Liver (tissue), 3 donors: ENCODE results near the gene SLX4.

Experiments used
- EGR1 ChIP-seq, 2 donors: IDR thresholded peaks; 2 replicates each; pipeline ENCODE4 v1.6.1; 2016 to 2018; ENCODE audit warnings: antibody characterized with exemption in 2 of 2, low read depth in 2 of 2
- RXRA ChIP-seq, 2 donors: IDR thresholded peaks; 2 replicates each; pipeline ENCODE4 v1.6.1; 2017 to 2018; ENCODE audit warnings: antibody characterized with exemption in 2 of 2, mild to moderate bottlenecking in 1 of 2
- TAF1 ChIP-seq: conservative IDR thresholded peaks from 2 replicates; pipeline ENCODE4 v1.6.1; 2016; ENCODE audit warnings: antibody characterized with exemption, mild to moderate bottlenecking
- TF ChIP-seq, protein P1 (sequence below): fragments of 150-350 bp; IDR thresholded peaks from 2 replicates; pipeline ENCODE4 v1.5.1; 2017; ENCODE audit warnings: improper control_type of control experiment, low read depth, low read length; ENCODE audit not compliant: missing input control
- donor health status: healthy.
- donor health status: healthy.

DNA sequence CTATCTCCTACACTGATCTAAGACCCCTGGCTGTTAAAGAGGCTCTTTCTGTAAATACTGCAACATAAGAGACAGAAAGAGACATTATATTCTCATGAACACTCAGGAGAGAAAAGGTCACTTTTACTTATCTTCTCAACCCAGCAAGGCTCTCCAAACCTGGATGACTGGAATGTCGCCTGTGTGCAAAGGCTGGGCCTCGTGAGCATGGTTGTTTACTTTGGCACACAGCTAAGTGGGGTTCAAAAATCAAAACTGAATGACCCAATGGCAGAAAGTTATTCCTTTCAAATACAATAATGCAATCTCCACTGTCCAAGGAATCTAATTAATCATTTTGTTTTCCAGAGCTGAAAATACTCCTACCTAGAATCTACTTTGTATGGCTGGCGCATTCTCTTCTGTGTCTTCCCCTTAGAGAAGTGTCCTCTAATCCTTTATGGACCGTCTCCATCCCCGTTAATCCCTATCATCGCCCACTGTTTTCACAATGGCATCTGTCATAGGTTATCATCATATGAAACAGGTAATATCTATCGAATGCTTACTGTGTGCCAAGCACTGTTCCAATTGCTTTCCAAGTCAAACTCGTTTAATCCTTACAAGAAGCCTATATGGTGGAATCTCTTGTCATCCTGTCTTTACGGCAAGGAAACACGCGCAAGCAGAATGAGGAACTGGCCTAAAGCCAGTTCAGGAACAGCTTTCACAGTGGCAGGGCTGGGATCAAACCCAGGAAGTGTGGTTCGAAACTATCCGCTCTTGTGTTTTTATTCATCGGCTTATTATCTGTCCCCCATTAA lies 1.3 kb downstream of the SLX4 start:
- TF ChIP-seq, protein P1, sequence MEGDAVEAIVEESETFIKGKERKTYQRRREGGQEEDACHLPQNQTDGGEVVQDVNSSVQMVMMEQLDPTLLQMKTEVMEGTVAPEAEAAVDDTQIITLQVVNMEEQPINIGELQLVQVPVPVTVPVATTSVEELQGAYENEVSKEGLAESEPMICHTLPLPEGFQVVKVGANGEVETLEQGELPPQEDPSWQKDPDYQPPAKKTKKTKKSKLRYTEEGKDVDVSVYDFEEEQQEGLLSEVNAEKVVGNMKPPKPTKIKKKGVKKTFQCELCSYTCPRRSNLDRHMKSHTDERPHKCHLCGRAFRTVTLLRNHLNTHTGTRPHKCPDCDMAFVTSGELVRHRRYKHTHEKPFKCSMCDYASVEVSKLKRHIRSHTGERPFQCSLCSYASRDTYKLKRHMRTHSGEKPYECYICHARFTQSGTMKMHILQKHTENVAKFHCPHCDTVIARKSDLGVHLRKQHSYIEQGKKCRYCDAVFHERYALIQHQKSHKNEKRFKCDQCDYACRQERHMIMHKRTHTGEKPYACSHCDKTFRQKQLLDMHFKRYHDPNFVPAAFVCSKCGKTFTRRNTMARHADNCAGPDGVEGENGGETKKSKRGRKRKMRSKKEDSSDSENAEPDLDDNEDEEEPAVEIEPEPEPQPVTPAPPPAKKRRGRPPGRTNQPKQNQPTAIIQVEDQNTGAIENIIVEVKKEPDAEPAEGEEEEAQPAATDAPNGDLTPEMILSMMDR, result no peak
- TF ChIP-seq TAF1 (no peak), RXRA (IDR thresholded peaks at IDR 0.05) (peak in 1 of 2 donors; percentile 53), EGR1 (IDR thresholded peaks at IDR 0.05; ENCODE audit: low read depth in 2 of 2) (no peak)
